Umbilical cord (tissue), 2 donors: ENCODE measurements around the gene CAPN3. TPM values are rescaled to one million over a fixed set of nuclear protein-coding genes. Genes with fewer than 3 reads are reported as not detected.

Source experiments
- DNase-seq: peaks from one replicate; pipeline ENCODE4 v3.0.0-alpha.2; 2015; ENCODE audit warnings: low spot score
- total RNA-seq: library from RNA; depleted of rRNA; stranded (reverse); fragments of >200 nt; gene quantifications from one replicate; pipeline ENCODE4 v1.2.3, GENCODE V29; 2014; ENCODE audit warnings: low replicate concordance; ENCODE audit not compliant: insufficient read depth

CAPN3 gene
- total RNA-seq, 1 donor from 2014 or later: 5.5 TPM

DNA sequence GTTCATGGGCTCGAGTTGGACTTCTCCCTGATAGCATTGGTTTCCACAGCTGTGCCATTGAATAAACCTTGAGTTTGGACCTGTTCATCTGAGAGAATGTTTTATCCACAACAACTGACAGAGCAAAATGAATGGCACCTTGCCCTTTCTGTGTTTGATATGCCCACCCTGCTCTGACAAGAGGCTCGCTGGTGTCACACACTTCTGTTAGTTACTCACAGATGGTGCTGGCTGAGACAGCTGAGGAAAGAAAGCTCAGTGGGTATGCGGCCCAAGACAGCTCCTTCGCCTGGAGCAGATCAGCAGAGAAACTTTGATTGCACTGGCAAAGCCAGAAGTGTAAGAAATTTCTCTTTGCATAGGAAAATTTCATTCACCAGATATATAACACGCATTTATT lies 2.5 kb upstream of the CAPN3 start:
- no peak for DNase-seq

DNA sequence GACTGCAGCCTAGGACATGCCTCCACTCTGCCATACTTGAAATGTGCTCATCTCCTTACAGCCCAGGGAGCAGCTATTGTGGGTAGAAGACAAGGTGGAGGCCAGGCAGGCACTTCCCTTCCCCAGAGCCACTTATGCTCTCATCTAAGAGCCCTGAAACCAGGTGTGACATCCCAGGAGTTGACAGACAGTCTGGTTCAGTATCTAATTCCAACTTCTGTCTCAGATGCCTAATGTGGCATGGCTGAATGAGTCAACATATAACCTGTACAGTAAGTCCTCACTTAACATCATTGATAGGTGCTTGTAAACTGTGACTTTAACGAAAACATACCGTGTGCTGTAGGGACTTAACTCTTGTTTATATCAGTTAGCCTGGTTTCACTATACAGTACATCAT lies 1.2 kb upstream of the CAPN3 start:
- no peak for DNase-seq

DNA sequence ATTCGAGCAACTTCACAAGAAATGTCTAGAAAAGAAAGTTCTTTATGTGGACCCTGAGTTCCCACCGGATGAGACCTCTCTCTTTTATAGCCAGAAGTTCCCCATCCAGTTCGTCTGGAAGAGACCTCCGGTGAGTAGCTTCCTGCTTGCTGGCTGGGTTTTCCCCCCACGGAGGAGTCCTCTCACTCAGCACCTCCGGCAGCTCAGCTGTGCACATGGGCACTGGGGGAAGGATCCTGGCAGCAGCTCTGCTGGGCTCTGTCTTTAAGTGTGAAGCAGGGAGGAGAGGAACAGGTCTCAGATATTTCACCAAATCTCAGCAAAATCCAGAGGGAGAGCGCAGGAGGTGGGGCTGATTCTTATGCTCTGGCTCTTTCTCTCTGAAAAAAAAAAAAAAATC lies 684 bp downstream of the CAPN3 start:
- DNase-seq: no peak

DNA sequence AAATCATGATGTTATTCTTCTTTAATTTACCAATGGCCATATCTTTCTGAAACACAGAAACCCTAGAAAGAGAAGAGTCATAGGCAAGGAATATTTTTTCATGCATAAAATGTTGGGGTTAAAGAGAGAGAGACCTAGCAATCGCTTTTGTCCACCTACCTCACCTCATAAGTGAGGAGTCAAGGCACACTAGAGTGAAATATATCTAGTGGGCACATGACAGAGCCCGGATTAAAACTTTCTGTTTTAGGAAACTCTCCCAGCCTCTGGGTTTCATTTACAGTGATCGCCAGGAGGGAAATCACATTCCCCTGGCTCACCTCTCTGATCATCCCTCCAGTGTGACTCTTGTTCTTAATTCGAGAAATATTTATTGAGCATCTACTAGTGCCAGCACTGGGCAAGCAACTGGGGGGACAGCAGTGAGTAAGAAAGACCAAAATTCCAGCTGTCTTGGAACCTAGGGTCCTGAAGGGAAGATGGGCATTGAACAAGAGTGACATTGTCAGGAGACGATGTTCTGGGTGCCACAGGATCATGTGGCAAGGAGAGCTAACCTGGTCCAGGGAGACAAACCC lies 1.3 kb downstream of the CAPN3 start:
- no peak for DNase-seq

- DNase-seq: no peak
Measured at GRCh38 chr15:42363487-42363886, 4.2 kb downstream of the CAPN3 start.

DNA sequence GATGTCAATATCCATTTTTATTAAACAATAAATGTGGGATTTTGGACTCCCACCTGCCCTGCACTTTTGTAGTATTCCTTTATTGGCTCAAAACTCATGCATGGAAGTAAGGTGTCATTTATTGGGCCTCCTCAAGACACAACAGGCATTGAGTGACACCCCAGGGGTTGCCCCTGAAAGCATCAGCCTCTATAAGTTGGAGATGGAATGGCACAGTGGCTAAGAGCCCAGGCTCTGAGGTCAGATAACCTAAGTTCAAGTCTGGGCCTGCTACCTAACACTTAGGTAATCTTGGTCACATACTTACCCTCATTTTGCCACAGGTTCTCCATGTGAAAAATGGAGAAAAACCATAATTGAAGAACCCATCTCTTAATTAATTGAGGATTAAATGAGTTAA lies 4.6 kb downstream of the CAPN3 start:
- no peak for DNase-seq

- DNase-seq: no peak
Measured at GRCh38 chr15:42364529-42364928, 5.2 kb downstream of the CAPN3 start.

GRCh38 chr15:42365921-42366550 lies 6.7 kb downstream of the CAPN3 start:
- no peak for DNase-seq

- DNase-seq: no peak
Measured at GRCh38 chr15:42367041-42367440, 7.7 kb downstream of the CAPN3 start.

- no peak for DNase-seq
Measured at GRCh38 chr15:42368096-42368495, 8.8 kb downstream of the CAPN3 start.

- no peak for DNase-seq
Measured at GRCh38 chr15:42371096-42371495, 11.8 kb downstream of the CAPN3 start.

DNA sequence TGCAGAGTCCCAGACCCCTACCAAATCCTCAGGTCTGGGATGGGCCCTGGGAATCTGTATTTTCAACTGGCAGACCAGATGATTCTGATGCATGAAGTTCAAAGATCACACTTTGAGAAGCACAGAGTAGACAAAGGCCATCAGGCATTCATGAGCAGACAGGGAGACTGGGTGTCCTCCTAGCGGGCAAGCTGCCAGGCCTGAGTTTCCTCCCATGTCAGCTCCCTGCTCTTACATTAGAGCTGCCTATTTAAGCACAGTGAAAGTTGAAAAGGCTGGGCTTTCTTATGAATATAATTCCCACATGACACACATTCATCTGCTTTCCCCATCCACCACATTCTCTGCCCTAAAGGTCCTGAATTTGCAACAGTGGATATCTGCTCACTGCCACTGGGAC lies 14.0 kb downstream of the CAPN3 start:
- DNase-seq: no peak

DNA sequence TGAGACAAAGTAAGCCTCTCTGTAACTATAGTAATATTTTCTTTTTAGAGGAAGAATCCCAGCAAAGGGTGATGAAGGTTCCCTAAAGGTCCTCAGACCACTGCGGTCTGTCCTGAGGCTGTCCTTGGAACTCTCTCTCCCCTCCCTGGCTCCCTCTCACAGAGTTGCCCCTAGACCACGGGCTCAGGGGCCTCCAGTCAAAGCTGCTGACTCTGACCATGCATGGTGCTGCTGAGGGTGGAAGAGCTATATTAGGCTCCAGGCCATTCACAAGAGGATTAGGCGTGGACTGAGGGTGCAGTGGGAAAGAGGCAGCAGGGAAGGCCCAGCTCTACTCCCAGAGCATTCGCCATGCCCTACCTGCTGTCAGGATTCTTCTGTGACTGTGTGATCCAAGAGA lies 14.6 kb downstream of the CAPN3 start:
- DNase-seq: no peak

GRCh38 chr15:42374810-42375209 lies 15.5 kb downstream of the CAPN3 start:
- no peak for DNase-seq

DNA sequence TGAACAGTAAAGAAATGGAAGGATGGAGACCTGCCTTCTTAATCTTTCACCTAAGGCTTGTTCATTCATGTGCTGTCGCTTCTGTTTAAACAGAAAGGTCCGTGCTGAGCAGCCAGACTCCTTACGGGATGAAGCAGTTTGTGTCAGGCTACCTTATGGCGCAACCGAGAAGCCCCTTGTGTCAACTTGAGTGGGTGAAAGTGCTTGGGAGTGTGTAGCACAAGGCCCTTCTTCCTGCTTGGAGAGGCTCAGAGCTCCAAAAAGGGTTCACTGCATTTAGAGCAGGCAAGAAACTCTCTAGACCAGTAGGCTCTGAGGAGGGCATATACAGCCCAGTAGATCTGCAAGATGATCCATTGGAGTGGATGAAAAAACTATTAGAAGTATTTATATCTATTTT lies 16.0 kb downstream of the CAPN3 start:
- DNase-seq: no peak

DNA sequence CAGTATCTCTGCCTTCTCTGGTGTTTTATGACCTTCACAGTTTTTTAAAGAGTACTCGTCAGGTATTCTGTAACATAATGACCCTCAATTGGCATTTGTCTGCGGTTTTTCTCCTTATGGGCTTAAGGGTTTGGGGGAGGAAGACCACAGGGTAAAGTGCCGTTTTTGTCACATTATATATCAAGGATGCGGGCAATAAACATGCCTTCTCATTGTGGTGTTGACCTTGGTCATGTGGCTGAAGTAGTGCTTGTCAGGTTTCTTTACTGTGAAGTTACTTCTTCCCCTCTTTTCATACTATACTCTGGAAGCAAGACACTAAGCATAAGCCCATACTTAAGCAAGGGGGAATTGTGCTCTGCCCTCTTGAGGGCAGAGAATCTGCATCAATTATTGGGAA lies 16.6 kb downstream of the CAPN3 start:
- DNase-seq: no peak

DNA sequence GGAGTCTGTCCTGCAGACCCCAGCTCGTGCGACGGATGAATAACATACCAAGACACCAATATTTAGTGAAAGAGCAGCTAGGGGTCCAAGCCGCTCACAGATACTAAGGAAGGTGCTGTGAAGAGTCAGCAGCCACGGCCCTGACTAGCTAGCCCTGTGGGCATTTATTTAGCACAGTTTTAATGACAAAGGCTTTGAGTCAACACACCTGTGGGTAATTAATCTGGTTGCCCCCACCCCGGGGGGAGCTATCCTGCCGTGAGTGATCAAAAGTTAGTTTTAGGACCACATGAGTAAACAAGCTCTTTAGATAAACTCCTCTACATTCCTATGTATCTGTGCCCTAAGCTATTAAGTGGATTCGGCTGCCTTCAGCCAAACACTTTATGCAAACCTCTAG lies 18.7 kb downstream of the CAPN3 start:
- DNase-seq: no peak

DNA sequence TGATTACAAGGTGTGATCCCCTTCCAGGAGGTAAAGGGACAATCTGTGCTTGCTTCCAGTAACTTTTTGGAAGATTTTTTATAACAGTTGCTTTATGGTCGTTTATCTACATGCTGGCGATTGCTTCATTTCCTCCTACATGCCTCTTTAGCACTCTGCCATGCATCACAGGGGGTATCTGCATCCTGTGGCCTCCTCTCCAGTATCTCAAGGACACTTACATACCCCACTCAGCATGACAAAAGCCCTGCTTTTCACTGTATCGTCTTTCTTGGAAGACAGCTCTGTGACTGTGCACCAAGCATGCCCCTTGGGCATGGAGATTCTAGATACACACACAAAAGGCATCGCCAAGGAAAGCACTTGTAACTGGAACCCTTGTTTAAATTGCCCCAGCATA lies 25.3 kb downstream of the CAPN3 start:
- no peak for DNase-seq

DNA sequence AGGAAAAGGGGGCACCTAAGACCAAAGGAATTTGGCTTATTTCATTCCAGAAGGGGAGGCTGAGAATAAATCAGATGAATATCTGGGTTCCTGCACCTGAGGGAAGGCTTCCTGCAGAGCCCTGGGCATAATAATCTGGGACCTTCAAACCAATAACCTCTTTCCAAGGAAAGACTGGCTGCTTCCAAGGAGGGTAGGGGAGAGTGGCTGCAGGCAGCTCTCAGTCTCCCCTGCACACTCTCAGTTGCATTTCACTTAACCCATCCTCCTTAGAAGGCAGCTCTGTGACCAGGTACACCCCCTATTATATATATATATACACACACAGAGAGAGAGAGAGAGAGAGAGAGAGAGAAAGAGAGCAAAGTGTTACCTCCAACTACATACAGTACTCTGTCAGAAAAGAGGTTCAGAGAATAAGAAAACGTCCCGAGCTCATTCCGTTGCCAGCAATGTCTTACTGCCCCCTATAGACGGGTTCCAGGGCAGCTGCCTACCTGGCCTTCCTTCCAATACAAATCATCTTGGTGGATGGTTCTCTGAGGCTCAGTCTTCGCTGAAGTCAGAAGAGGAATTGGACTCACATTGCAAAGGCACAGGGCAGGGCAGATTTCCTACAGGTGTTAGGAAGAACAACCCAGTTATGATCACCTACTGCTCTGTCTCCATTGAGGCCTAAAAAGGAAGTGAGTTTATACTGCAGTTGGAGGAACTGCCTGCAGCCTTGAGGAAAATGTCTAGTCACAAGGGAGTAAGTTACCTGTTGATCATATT lies 26.1 kb downstream of the CAPN3 start:
- DNase-seq: no peak

GRCh38 chr15:42385980-42386700 lies 26.8 kb downstream of the CAPN3 start:
- no peak for DNase-seq

- DNase-seq: no peak
Measured at GRCh38 chr15:42387603-42388002, 28.3 kb downstream of the CAPN3 start.

- DNase-seq: peak; percentile 12
Measured at GRCh38 chr15:42392309-42393024, 33.2 kb downstream of the CAPN3 start.
